Measurements from ENCODE around the gene LINGO1. TPM values are rescaled to one million over a fixed set of nuclear protein-coding genes. Genes with fewer than 3 reads are reported as not detected.
A peak's percentile ranks its signal among the peaks of the same experiment; 100 is the strongest.

The LINGO1 gene
- total RNA-seq, 2 donors from 2014 or later = 0.78 to 0.99 TPM

- no peaks in the 10 kb centered on the region for H3K9me3 ChIP-seq
- no peak for ATAC-seq
- no peak overlapping the region for H3K27ac ChIP-seq
- no peaks in the 10 kb centered on the region for H3K4me1 ChIP-seq
- H3K27me3 ChIP-seq = no peaks in the 10 kb centered on the region
- TF ChIP-seq POLR2A (IDR thresholded peaks at IDR 0.05) (no peak), CTCF (IDR thresholded peaks at IDR 0.05) (no peak)
- intact Hi-C loops (cut with DNase I) = no loop called here
- H3K4me3 ChIP-seq = no peak overlapping the region
- WGBS, 2 donors = 82 to 84% methylated on average over 5 of the region's 5 CpGs
- no peaks in the 10 kb centered on the region for H3K36me3 ChIP-seq (replicated peaks in 1 of 2; ENCODE audit: insufficient read depth in 1 of 2, low read depth in 2 of 2)
- no peak for DNase-seq
Observed at GRCh38 chr15:77664428-77664827, 31.7 kb upstream of the LINGO1 start.

DNA sequence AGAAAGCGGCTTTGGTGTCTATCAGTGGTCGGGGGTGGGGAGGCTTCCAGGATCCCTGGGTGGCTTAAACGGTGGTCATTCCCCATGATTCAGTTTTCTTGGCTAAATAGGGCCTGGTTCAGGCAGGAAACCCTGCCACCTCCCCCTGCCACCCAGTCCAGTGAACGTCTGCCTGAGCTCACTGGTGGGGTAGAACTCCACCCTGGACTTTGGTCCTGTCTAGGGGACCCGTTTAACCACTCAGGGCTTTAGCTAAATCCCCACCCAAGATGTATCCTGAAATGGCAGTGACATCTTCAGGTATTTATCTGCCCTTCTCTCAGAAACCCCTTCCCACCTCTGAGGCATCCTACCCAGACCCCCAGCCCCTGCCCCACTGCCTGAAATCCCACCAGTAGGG is 30.5 kb upstream of the LINGO1 start:
- Histone ChIP-seq H3K27me3 (no peaks in the 10 kb centered on the region), H3K4me1 (no peaks in the 10 kb centered on the region), H3K4me3 (no peak overlapping the region), H3K27ac (no peak overlapping the region), H3K36me3 (replicated peaks in 1 of 2; ENCODE audit: insufficient read depth in 1 of 2, low read depth in 2 of 2) (no peaks in the 10 kb centered on the region), H3K9me3 (no peaks in the 10 kb centered on the region)
- no peak for TF ChIP-seq CTCF (IDR thresholded peaks at IDR 0.05)
- TF ChIP-seq POLR2A (IDR thresholded peaks at IDR 0.05) = no peak
- intact Hi-C loops (cut with DNase I) = no loop called here
- DNase-seq (no peak), ATAC-seq (no peak)
- WGBS, 2 donors = 59 to 60% methylated on average over 5 of the region's 5 CpGs

- H3K9me3 ChIP-seq = no peaks in the 10 kb centered on the region
- no peaks in the 10 kb centered on the region for H3K36me3 ChIP-seq (replicated peaks in 1 of 2; ENCODE audit: insufficient read depth in 1 of 2, low read depth in 2 of 2)
- 48 to 53% methylated on average over 12 of the region's 12 CpGs for WGBS, 2 donors
- DNase-seq (peak; percentile 69 to 85 (median 76)), ATAC-seq (peak; percentile 84)
- intact Hi-C loops (cut with DNase I) = no loop called here
- TF ChIP-seq POLR2A (IDR thresholded peaks at IDR 0.05) (no peak), CTCF (IDR thresholded peaks at IDR 0.05) (peak; percentile 10 to 48 (median 29))
- no peaks in the 10 kb centered on the region for H3K4me1 ChIP-seq
- no peak overlapping the region for H3K4me3 ChIP-seq
- H3K27ac ChIP-seq = no peak overlapping the region
- H3K27me3 ChIP-seq = no peaks in the 10 kb centered on the region
Observed at GRCh38 chr15:77659350-77660321, 26.9 kb upstream of the LINGO1 start.

DNA sequence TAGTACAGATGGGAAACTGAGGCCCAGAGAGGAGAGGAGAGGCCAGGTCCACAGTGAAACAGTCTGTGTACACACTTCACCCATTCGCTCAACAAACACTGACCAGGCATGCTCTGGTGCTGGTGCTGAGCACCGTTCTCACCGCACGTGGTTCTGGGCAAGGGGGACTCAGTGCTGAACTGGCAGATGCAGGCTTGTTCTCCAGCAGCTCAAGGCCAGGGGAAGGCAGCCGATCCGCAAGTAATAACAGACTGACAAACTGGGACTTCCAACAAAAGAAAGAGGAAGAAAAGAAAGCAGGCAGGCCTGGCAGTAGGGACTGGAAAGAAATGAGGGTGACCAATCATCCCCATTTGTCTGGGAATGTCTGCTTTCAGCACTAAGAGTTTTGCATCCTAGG is 25.6 kb upstream of the LINGO1 start:
- no peaks in the 10 kb centered on the region for H3K9me3 ChIP-seq
- no peak overlapping the region for H3K27ac ChIP-seq
- no peak overlapping the region for H3K4me3 ChIP-seq
- WGBS, 2 donors = 83 to 91% methylated on average over 6 of the region's 6 CpGs
- intact Hi-C loops (cut with DNase I) = no loop called here
- H3K36me3 ChIP-seq (replicated peaks in 1 of 2; ENCODE audit: insufficient read depth in 1 of 2, low read depth in 2 of 2) = no peaks in the 10 kb centered on the region
- TF ChIP-seq POLR2A (IDR thresholded peaks at IDR 0.05) (no peak), CTCF (IDR thresholded peaks at IDR 0.05) (no peak)
- H3K4me1 ChIP-seq = no peaks in the 10 kb centered on the region
- DNase-seq (no peak), ATAC-seq (no peak)
- H3K27me3 ChIP-seq = no peaks in the 10 kb centered on the region
